GM21515 (cell line): Measurements from ENCODE around the gene MUS81.
"Not testable (repeated sequence)": the region's sequence is repeated elsewhere in the genome, so short reads cannot be mapped to it uniquely, and the experiment has no call there.

Experiments
- ATAC-seq: cut with Tn5 transposase; IDR thresholded peaks from one replicate; pipeline ENCODE4 v1.9.1; 2021; ENCODE audit not compliant: unreplicated experiment

MUS81 gene, protein sequence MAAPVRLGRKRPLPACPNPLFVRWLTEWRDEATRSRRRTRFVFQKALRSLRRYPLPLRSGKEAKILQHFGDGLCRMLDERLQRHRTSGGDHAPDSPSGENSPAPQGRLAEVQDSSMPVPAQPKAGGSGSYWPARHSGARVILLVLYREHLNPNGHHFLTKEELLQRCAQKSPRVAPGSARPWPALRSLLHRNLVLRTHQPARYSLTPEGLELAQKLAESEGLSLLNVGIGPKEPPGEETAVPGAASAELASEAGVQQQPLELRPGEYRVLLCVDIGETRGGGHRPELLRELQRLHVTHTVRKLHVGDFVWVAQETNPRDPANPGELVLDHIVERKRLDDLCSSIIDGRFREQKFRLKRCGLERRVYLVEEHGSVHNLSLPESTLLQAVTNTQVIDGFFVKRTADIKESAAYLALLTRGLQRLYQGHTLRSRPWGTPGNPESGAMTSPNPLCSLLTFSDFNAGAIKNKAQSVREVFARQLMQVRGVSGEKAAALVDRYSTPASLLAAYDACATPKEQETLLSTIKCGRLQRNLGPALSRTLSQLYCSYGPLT

DNA sequence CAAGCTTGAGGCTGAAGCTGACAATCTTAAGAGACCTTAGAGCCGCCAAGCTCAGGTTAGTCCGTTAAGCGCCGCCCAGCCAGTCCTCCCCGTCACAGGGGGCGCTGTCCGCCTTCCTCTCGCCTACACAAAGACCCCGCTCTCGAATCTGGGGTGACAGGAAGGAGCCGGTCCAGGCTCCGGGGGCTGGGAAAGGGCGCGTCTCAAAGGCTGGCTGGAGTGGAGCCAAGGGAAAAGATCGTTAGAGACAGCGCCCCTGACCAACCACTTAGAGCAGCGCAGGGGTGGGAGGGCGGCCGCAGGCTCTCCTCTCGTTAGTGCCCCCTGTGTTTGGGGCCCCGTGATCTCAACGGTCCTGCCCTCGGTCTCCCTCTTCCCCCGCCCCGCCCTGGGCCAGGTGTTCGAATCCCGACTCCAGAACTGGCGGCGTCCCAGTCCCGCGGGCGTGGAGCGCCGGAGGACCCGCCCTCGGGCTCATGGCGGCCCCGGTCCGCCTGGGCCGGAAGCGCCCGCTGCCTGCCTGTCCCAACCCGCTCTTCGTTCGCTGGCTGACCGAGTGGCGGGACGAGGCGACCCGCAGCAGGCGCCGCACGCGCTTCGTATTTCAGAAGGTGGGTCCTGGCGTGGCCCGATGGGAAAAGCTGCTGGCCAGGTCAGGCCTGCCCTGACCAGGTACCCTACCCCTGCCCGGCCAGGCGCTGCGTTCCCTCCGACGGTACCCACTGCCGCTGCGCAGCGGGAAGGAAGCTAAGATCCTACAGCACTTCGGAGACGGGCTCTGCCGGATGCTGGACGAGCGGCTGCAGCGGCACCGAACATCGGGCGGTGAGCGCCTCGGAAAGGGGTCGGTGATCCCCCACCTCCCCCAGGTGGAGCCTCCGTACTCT, at the start of gene MUS81:
Gene MUS81, plus strand, starts transcription at position 156 of the 887 bp plus-strand sequence. Its CDS starts 321 bp downstream, at position 477.
- no peak for ATAC-seq

DNA sequence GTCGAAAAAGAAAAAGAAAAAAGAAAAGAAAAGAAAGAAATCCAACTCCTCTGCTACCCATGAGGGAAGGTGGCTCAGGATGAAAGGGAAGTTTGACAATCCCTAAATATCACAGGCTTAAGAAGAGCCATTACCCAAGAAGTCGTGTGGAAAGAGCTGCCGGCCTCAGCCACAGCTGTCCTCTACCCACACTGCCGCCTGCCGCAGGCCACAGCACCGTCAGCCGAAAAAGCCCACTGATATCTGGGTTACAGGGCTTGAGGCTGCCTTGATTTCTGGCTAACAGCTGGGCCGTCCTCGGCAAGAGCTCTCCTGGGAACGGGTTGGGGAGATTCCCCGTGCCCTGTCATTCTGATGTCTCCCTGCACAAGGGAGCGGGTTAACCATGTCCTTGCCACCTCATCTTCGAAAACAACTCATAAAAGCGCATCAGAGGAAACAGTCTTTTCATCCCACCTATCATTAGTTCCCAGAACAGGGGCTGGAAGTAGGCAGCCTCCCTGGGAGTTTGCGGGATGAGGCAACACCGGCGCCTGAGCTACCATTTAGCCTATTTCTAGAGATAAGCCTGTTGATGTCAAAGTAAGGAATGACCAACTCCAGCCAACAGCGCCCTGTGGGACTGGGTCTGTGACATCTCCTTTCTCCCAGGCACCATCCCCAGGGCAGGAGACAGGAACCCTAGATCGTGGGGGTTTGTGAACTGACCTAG, 48.3 kb upstream of the MUS81 start:
- no peak for ATAC-seq

DNA sequence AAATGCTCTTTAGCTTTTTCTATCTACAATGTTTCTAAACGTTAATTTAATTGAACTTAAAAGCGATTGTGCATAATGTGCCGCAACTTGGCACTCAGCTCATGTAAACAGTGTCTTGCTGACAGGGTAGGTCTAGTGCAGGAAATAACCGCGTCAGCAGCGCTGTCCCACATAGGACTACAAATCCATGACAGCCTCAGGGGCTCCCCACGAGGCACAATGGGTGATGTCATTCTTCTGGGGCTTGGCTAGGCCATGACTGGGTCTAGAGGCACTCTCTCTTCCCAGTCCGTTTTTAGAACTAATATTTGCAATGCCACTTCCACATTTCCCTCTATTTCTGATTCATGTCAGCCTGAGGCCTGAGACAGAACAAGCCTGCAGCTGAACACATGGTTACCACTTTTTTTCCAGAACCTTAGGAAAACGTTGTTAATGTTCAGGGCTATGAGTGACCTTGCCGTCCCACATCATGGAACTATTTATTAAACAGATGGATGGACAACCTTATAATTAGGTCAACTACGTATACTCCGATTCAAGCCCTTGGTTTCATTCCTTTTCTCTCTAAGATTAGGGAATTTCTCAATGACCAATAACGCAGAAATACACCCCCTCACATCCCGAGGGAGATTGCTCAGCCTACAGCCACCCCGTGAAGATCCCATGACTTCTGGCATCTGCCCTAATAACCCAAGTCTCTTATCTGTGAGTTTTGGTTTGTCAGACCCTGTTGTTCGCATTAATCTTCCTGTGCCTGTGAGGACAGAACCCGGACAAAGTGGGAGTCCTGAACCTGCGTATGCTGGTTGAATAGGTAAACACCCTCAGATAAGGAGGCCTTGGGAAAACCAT, 45.9 kb upstream of the MUS81 start:
- ATAC-seq: no peak

DNA sequence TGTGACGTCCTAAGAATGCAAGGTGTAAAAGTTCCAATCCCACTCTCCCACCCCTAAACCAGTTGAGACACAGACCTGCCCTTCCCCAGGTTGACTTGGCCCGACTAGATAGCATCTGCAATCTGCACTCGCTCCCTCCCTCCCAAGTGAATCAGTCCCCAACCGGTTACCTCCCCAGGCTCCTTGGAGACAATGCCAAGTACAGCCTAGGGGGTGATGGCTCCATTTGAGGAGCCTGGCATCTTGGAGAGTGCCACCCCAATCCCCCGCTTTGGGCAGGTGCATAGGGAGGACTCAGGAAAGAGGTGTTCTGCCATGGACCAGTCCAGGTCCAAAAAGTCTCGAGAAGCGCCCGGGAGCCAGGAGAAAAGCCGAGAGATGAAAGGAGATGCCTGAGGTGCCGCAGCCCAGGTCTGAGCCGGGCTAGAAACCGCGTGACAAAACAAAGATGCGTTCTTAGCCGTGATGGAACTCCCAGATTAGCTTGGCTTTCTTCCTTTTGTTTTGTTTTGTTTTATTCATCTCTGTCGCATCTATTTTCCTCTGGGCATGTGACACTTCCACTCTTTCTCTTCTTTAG, 45.2 kb upstream of the MUS81 start:
- ATAC-seq: no peak

DNA sequence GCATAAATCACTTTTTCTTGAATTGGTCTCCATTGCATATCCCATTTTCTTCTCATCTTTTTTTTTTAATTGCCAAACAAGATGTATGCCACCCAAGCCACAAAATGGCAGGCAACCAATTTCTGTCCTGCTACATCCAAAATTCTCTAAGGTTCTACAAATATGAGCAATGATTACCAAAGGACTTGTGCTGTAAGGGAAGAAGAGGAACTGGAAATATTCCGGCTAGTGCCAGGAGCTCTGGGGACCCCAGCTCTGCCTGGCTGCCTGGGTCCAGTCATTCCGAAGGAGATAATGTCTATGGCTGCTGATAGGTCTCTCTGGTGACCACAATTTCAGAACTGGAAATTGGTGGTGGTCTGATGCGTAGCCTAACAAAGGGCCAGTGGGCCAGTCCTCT, 43.5 kb upstream of the MUS81 start:
- no peak for ATAC-seq

DNA sequence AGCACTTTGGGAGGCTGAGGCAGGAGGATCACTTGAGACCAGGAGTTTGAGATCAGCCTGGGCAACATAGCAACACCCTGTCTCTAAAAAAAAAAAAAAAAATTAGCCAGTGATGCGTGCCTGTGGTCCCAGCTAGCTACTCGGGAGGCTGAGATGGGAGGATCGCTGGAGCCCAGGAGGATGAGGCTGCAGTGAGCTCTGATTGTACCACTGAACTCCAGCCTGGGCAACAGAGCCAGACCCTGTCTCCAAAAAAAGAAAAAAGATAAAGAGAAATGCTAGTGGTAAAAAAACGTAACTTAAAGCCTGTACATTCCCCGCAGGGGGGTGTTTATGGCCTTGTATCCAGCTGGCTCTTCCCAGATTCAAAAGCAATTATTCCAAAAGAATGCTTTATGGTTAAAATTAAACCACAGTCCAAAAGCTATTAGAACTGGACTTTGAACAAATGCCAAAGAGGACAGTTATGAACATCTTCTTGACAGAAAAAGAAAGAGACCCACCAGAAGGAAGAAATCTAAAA, 42.9 kb upstream of the MUS81 start:
- ATAC-seq: no peak

DNA sequence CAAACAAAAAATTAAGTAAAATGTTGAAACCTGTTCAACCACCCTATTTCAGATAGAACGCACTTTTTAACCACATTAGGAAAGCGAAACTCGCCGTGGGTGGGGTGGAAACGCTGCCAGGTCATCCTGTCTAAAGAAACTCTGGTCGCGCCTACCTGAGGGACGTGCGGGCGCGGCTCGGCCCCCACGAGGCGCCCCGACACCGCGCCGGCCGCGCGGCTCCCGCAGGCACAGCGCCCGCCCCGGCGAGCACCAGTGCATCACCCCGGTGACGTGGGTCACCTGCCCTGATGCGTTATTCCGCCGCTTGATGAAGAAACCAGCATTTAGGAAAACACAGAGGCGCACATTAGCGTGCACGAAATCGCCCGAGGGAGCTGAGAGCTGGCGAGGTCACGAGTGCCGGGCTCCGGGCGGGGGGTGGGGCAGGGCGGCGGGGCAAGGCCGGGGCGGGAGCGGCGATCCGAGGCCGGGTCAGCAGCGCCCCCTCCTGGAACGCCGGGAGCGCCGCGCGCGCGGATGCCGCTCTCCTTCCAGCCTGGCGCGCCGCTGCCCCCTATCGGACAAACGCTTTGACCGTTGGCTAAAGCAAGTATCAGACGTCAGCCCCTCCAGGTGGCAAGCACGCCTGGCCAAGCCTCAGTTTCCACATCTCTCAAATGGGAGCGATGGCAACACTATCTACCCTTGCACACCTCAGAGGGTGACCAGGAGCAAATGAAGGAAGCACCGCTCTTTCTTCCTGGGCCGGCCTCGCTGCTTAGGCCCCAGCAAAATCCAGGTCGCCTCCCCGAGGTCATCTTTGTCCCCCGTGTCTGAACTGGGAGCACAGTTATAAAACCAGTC, 42.2 kb upstream of the MUS81 start:
- ATAC-seq: peak; percentile 69

DNA sequence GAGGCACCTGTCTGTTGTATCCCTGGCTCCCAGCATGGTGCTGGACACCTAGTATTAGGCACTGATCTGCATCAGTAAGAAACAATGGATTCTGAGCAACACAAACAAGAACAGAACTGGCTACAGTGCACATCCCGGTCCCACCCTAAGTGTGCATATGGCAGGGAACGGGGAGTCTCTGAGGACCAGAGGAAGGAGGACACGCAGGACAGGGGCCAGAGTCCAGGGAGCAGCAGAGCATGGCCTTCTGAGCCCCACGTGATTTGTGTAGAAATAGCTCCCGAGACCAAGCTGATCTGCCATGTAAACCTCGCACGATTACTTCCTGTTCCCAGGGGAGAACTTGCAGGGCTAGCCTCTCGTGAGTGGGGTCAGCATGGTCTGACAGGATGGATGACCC, 39.1 kb upstream of the MUS81 start:
- no peak for ATAC-seq

DNA sequence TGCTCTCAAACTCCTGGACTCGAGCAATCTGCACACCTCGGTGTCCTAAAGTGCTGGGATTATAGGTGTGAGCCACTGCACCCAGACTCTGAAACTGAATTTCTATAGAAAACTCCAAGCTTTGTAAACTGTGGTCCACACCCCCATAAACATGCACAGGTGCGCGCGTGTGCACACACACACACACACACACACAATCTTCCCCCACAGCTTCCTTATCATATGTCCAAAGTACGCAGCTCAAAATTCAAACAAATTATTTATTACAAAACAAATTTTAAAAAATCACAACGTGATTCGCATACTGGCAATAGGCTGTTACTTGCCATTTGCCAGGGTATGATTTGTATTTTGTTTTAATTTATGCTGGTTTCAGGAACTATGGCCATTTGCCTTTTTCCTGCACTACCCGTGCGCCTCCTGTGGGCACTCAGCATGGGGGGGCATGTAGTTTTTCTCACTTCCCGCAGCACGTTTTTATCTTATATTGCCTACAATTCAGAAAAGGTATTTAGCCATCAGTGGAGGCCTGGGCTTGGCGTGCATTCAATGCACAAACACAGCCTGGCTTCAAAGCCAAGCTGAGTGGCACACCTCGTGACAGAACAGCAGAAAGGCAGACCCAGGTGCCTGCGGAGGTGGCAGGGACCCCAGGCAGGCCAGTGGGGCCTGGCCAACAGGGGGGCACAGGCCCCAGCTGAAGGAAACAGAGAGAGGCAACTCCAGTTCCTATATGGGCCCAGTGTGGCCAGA, 37.3 kb upstream of the MUS81 start:
- no peak for ATAC-seq

DNA sequence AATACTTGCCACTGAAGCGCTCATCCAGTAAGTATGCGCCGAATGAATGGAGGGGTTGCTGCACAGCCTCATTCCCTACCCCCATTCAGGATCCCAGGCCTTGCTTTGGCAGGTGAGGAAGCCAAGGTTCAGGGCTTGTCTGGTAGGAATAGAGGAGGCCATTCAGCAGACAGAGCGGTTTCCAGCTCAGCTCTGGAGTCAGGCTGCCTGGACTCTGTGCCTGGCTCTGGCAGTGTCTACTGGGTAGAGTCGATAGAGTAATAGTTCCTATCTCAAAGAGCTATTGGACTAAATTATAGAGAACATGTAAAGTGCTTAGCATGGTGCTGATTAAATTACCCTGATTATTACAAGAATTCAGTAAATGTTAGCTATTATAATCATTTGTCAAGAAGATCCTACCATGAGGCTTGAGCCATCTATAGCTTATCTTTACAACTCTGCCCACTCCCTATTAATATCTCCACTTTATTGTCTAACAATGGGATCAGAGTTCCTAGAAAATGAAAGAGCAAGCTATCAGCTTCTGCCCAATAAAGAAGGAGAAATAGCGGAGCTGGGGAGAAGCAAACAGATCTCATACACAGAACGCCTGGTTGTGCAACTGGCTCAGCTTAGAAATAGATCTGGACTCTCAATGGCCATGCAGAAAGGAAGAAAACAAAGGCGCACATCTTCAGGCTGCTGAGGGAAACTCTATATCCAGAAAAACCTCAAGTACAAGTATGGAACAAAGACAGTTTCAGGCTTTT, 33.1 kb upstream of the MUS81 start:
- ATAC-seq: no peak

DNA sequence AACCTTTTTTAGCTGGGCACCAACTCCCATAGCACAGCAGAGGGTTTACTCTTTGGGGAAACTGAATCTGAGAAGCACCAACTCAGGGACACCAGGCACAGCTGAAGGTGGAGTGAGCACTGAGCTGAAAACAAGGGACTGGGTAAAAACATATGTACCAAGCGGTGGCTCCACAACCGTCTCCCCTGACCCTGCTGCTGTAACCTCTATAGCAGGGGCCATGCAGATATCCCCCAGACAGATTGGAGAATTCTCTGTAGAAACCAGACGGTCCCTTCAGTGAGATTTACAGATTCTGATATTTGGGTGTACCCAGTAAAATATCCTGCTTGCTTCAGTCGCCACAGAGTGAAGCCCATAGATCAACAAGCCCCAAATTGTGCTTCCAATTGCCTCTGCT, 30.8 kb upstream of the MUS81 start:
- no peak for ATAC-seq

DNA sequence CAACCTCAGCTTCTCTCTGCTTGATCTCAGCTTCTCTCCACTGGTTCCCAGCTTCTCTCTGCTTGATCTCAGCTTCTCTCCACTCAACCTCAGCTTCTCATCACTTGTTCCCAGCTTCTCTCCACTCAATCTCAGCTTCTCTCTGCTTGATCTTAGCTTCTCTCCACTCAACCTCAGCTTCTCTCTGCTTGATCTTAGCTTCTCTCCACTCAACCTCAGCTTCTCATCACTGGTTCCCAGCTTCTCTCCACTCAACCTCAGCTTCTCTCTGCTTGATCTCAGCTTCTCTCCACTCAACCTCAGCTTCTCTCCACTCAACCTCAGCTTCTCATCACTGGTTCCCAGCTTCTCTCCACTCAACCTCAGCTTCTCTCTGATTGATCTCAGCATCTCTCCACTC, 28.0 kb upstream of the MUS81 start:
- ATAC-seq: not testable (repeated sequence)

DNA sequence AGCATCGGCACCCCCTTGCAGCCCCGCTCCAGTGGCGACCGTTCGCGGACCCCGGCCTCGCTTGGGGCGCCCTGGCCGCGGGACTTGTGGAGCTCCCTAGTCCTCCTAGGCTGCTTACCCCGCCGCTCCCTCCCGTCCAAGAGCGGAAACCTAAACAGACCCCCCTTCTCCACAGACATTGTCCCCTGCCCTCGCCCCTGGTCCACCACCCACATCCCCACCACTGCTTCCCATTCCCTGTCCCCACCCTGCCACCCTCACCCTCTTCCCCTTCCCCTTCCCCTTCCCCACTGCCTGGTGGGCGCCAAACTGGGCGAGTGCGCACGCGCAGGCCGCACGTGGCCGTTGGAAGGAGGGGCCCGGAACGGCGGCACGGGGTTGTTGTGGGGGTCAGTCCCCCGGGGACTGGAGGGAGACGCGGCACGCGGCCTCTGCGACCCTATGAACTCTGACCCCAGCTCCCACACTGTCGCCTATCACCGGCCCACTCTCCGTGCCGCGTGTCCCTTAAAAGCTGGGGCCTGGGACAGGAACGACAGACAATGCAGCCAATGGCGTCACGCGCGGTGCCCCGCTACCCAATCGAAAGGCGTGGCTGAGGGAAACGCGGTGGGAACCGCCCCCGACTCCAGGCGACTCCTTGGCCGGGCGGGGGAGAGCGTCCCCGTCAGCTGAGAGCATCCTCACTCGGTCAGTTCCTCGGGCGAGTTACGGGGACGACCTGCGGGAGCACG, 26.8 kb upstream of the MUS81 start, which contains the start of gene SNX32:
Gene SNX32, plus strand, starts transcription at position 667 of the 734 bp plus-strand sequence. CDS start 103 bp downstream, outside the sequence.
- peak; percentile 90 for ATAC-seq

DNA sequence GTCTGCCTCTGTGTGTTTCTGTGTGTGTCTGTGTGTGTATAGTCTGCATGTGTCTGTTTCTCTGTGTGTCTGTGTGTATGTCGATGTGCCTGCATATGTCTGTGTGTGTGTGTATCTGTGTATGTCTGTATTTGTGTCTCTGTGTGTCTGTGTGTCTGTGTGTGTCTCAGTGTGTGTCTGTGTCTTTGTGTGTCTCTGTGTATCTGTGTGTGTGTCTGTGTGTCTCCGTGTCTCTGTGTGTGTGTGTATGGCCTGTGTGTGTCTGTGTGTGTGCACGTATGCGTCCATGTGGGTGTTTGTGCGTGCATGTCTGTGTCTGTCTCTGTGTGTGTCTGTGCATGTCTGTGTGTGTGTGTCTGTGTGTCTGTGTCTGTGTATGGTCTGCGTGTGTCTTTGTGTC, 26.0 kb upstream of the MUS81 start:
- peak; percentile 12 for ATAC-seq

DNA sequence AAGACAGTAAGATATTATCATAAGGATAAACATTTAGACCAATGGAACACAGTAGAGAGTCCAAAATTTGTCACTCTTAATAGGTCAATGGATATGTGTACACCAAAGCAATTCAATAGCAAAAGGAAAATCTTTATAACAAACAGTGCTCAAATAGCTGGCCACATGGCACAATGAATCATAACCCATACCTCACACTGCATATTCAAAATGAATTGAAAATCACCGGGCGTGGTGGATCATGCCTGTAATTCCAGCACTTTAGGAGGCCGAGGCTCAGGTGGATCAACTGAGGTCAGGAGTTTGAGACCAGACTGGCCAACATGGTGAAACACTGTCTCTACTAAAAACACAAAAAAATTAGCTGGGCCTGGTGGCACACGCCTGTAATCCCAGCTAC, 18.1 kb upstream of the MUS81 start:
- ATAC-seq: no peak

DNA sequence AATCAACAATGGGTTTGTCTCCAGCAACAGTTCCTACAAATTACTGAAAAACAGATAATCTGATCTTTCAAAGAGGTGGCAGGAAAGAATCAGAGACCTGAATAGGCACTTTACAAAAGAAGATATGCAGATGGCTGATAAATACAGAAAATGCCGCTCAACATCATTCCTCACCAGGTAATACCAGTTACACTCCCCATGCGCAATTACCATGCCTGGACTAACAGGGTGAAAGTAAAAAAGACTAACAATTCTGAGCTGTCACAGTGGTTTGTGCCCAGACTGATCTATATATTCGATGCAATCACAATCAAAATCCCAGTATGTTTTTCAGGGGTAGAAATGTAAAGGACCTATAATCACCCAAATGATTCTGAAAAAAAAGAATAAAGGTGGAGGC, 16.4 kb upstream of the MUS81 start:
- no peak for ATAC-seq
